Spleen (tissue), 11 donors: ENCODE data around the gene RAB6A. TPM values are rescaled to one million over a fixed set of nuclear protein-coding genes. Genes with fewer than 3 reads are reported as not detected.

Source experiments
- DNase-seq: peaks from one replicate; pipeline ENCODE4 v3.0.0-alpha.2; 2020
- H3K27ac ChIP-seq, 8 donors: fragments of 200-600 bp; sonication (generic) in 7 of 8; 1 replicate in 4 of 8; 2 replicates in 4 of 8; pipeline versions ENCODE4 v1.5.0 to v1.8.0; 2016 to 2021; ENCODE audit warnings: inconsistent platforms in 4 of 8, mild to moderate bottlenecking in 4 of 8, moderate library complexity in 1 of 8
- H3K27me3 ChIP-seq, 7 donors: fragments of 200-600 bp; sonication (generic) in 6 of 7; replicated peaks in 1 of 7; 1 replicate in 4 of 7; 2 replicates in 3 of 7; pipeline versions ENCODE4 v1.5.0 to v1.8.0; 2016 to 2021; ENCODE audit warnings: inconsistent platforms in 3 of 7, mild to moderate bottlenecking in 1 of 7
- H3K36me3 ChIP-seq, 6 donors: fragments of 200-600 bp; sonication (generic) in 5 of 6; 1 replicate in 4 of 6; 2 replicates in 2 of 6; pipeline versions ENCODE4 v1.5.0 to v1.8.0; 2016 to 2021; ENCODE audit warnings: inconsistent platforms in 2 of 6
- H3K4me1 ChIP-seq, 6 donors: fragments of 200-600 bp; sonication (generic) in 5 of 6; 1 replicate in 3 of 6; 2 replicates in 3 of 6; pipeline versions ENCODE4 v1.5.0 to v1.8.0; 2016 to 2021; ENCODE audit warnings: inconsistent platforms in 3 of 6
- H3K4me3 ChIP-seq, 8 donors: fragments of 200-600 bp; sonication (generic) in 7 of 8; 1 replicate in 4 of 8; 2 replicates in 4 of 8; pipeline versions ENCODE4 v1.5.0 to v1.8.0; 2016 to 2021; ENCODE audit warnings: inconsistent platforms in 4 of 8, mild to moderate bottlenecking in 4 of 8, moderate library complexity in 2 of 8
- H3K9me3 ChIP-seq, 8 donors: fragments of 200-600 bp; sonication (generic) in 7 of 8; 1 replicate in 4 of 8; 2 replicates in 4 of 8; pipeline versions ENCODE4 v1.5.0 to v1.8.0; 2016 to 2021; ENCODE audit warnings: inconsistent platforms in 4 of 8
- POLR2A ChIP-seq, 3 donors: fragments of 450-650 bp; IDR thresholded peaks; one replicate each; pipeline ENCODE4 v1.5.1; 2017; ENCODE audit warnings: antibody characterized with exemption in 3 of 3, mild to moderate bottlenecking in 1 of 3
- POLR2AphosphoS5 ChIP-seq, 3 donors: sonication (generic); formaldehyde crosslinking; IDR thresholded peaks; one replicate each; pipeline ENCODE4 v1.5.1; 2017; ENCODE audit warnings: antibody characterized with exemption in 3 of 3
- WGBS, 5 donors: extraction: QIAGEN DNeasy Blood & Tissue Kit in 3 of 5; methylation state at CpG; one replicate each; pipeline versions ENCODE4 v1.1.5 to v1.1.7; 2013 to 2018; 5-methylcytosine and 5-hydroxymethylcytosine counted together
- intact Hi-C: fragments of 100-400 bp; cut with DNase I; formaldehyde crosslinking; loops from one replicate; pipeline ENCODE4 v1.15.0; 2023; ENCODE audit warnings: low total_unique reads
- polyA plus RNA-seq, 3 donors: library from polyadenylated mRNA; stranded (reverse); fragments of 200-250 nt; gene quantifications; one replicate each; pipeline ENCODE4 v1.2.1, GENCODE V29; 2013
- total RNA-seq, 7 donors: library from RNA; depleted of rRNA in 3 of 7; stranded (reverse); fragments of >200 nt in 3 of 7; fragmentation: NEBNext Ultra II Directional in 4 of 7; extraction: Animal tissue kit (Norgen Biotek cat#: 25700) in 4 of 7; gene quantifications; one replicate each; pipeline versions ENCODE4 v1.1.0 to v1.2.1, GENCODE V29; 2016 to 2021
- TF ChIP-seq, protein P1 (sequence below), 11 experiments: fragments of 200-600 bp in 7 of 11; fragments of 450-650 bp in 4 of 11; sonication (generic) in 4 of 11; IDR thresholded peaks in 8 of 11; conservative IDR thresholded peaks in 3 of 11; 1 replicate in 7 of 11; 2 replicates in 4 of 11; pipeline versions ENCODE4 v1.4.0 to v1.8.0; 2016 to 2021; ENCODE audit warnings: antibody characterized with exemption in 11 of 11, inconsistent platforms in 4 of 11, mild to moderate bottlenecking in 1 of 11
- donor health status: healthy with polysubstance abuse.
- donor health status: DM: no; HTN: no; CAD: no; lungs with moderate emphysema.
- donor health status: DM: no; HTN: no; CAD: no.
- donor health status: Bipolar disorder and iron deficiency.
- donor health status: healthy.
- donor health status: DM: no; HTN: no; CAD: no.
- donor health status: DM: yes; HTN: yes; CAD: no.

Gene RAB6A
- total and polyA plus RNA-seq, 10 donors = 25.7 to 144 (median 97.4) TPM

DNA sequence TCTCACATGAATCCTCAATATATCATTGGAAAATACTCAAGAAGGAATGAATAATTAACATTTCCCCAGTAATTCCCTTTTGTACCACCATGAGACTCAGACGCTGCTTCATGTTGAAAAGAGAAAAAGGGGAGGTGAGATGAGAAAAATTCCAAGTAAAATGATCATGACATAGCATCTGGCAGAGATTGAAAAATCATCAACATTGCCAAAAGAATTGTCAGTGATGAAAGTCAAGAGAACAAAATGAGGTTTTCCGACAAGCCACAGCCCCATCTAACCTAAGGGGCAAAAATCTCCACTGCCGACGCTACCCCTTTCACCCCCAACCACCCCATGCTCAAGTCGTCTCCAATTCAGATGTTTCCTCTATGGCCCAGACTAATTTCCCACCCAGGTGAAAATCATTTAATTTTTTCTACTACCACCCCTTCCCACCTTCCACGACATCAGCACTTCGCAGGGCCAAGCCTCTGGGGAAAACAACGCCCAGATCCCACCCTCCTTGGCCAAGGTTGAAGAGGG, 1.2 kb downstream of the RAB6A start:
- H3K27ac ChIP-seq = peak overlapping the region; percentile 87 to 99 (median 98)

DNA sequence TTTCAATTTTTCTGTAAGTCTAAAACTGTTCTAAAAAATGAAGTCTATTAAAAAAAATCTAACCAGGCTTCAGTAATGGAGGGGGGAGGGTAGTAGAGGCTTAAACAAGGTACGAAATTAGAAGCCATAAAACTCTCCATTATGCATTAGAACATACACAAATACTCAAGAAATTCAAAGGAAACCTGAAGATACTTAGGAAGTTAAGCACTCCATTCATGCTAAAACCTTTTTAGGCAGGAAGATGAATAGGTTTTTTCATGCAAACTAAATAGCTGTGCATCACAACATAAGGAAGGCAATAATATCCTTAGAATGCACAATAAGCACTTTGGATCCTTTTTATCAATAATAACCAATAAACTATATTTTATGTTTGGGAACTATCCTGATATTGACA, 2.4 kb downstream of the RAB6A start:
- TF ChIP-seq POLR2A (IDR thresholded peaks at IDR 0.05) (no peak), POLR2AphosphoS5 (IDR thresholded peaks at IDR 0.05) (no peak)
- TF ChIP-seq, protein P1, sequence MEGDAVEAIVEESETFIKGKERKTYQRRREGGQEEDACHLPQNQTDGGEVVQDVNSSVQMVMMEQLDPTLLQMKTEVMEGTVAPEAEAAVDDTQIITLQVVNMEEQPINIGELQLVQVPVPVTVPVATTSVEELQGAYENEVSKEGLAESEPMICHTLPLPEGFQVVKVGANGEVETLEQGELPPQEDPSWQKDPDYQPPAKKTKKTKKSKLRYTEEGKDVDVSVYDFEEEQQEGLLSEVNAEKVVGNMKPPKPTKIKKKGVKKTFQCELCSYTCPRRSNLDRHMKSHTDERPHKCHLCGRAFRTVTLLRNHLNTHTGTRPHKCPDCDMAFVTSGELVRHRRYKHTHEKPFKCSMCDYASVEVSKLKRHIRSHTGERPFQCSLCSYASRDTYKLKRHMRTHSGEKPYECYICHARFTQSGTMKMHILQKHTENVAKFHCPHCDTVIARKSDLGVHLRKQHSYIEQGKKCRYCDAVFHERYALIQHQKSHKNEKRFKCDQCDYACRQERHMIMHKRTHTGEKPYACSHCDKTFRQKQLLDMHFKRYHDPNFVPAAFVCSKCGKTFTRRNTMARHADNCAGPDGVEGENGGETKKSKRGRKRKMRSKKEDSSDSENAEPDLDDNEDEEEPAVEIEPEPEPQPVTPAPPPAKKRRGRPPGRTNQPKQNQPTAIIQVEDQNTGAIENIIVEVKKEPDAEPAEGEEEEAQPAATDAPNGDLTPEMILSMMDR (IDR thresholded peaks at IDR 0.05 in 8 of 11, conservative IDR thresholded peaks at IDR 0.05 in 3 of 11) = no peak
- Histone ChIP-seq H3K4me3 (peak overlapping the region in 1 of 8 donors; percentile 94), H3K9me3 (no peaks in the 10 kb centered on the region), H3K27ac (no peak overlapping the region), H3K27me3 (no peaks in the 10 kb centered on the region), H3K36me3 (peaks cover 0 to 2% (median 0%) of the 10 kb centered on the region in 6 donors), H3K4me1 (peaks cover 18 to 67% (median 26%) of the 10 kb centered on the region in 6 donors)
- DNase-seq = no peak
- intact Hi-C loops = no loop called here
- 56 to 97% (median 85%) methylated on average over 1 of the region's 1 CpG for WGBS, 5 donors

More for the DNA sequence above, 1.2 kb downstream of the RAB6A start:
- Histone ChIP-seq H3K4me1 (peaks cover 18 to 57% (median 26%) of the 10 kb centered on the region in 6 donors), H3K27me3 (no peaks in the 10 kb centered on the region), H3K4me3 (peak overlapping the region; percentile 82 to 95 (median 87)), H3K36me3 (no peaks in the 10 kb centered on the region), H3K9me3 (no peaks in the 10 kb centered on the region)
- 3 to 7% (median 4%) methylated on average over 8 of the region's 8 CpGs for WGBS, 5 donors
- intact Hi-C loops = no loop called here
- DNase-seq = no peak
- TF ChIP-seq POLR2A (IDR thresholded peaks at IDR 0.05) = no peak
- no peak for TF ChIP-seq POLR2AphosphoS5 (IDR thresholded peaks at IDR 0.05)
- TF ChIP-seq, protein P1 (IDR thresholded peaks at IDR 0.05 in 8 of 11, conservative IDR thresholded peaks at IDR 0.05 in 3 of 11) = peak in 1 of 11 experiments; percentile 19

DNA sequence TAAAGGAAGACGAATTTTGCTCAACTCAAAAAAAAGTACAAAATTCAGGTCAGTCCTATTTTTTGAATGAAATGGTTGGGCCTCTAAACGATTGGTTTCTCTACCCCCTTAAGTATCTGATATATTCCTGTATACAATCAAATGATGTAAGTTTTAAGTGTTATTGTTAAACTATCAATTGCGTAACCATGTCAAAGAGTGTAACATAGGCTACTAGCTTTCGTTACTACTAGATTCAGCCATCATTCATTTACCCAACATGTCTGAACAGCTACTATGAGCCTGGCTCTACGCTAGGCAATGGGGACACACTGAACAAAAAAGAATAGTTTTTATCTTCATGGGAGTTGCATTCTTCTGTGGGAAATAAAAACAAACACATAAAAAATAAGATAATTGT, 3.3 kb downstream of the RAB6A start:
- H3K9me3 ChIP-seq = no peaks in the 10 kb centered on the region
- H3K27me3 ChIP-seq = no peaks in the 10 kb centered on the region
- intact Hi-C loops = no loop called here
- WGBS, 5 donors = 70 to 89% (median 80%) methylated on average over 5 of the region's 5 CpGs
- H3K36me3 ChIP-seq = peaks cover 0 to 9% (median 0%) of the 10 kb centered on the region in 6 donors
- peak overlapping the region in 1 of 8 donors; percentile 26 for H3K27ac ChIP-seq
- TF ChIP-seq, protein P1 (IDR thresholded peaks at IDR 0.05 in 8 of 11, conservative IDR thresholded peaks at IDR 0.05 in 3 of 11) = no peak
- TF ChIP-seq POLR2A (IDR thresholded peaks at IDR 0.05) (no peak), POLR2AphosphoS5 (IDR thresholded peaks at IDR 0.05) (no peak)
- no peak overlapping the region for H3K4me3 ChIP-seq
- H3K4me1 ChIP-seq = peaks cover 18 to 72% (median 27%) of the 10 kb centered on the region in 6 donors
- DNase-seq = no peak

DNA sequence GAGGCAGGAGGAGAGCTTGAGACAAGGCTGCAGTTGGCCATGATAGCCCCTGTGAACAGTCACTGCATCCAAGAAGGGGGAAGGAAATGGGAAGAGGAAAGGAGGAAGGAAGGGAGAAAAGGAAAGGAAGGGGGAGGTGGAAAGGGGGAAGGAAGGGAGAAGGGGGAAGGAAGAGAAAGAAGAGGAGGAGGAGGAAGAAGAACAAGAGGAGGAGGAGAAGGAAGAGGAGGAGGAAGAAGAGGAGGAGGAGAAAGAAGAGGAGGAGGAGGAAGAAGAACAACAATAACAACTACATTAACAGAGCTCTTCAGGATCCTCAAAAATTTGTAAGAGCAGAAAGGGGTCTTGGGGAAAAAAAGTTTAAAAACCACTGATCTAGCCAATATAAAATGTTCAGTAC, 5.2 kb downstream of the RAB6A start:
- no peak overlapping the region for H3K4me3 ChIP-seq
- DNase-seq = no peak
- peaks cover 0 to 9% (median 0%) of the 10 kb centered on the region in 6 donors for H3K36me3 ChIP-seq
- TF ChIP-seq, protein P1 (IDR thresholded peaks at IDR 0.05 in 8 of 11, conservative IDR thresholded peaks at IDR 0.05 in 3 of 11) = no peak
- no peak for TF ChIP-seq POLR2A (IDR thresholded peaks at IDR 0.05)
- no peak for TF ChIP-seq POLR2AphosphoS5 (IDR thresholded peaks at IDR 0.05)
- no peaks in the 10 kb centered on the region for H3K9me3 ChIP-seq
- intact Hi-C loops = no loop called here
- peaks cover 18 to 84% (median 37%) of the 10 kb centered on the region in 6 donors for H3K4me1 ChIP-seq
- H3K27me3 ChIP-seq = no peaks in the 10 kb centered on the region
- H3K27ac ChIP-seq = no peak overlapping the region
